HCT116 (cell line): Measurements from ENCODE around the gene HPCAL1. TPM values are rescaled to one million over a fixed set of nuclear protein-coding genes. Genes with fewer than 3 reads are reported as not detected.

Source experiments
- ATAC-seq: fragments of 200-7000 bp; cut with Tn5 transposase; 2 replicates; pipeline ENCODE4 v1.9.1; 2020; ENCODE audit warnings: mild to moderate bottlenecking, moderate library complexity
- BruUV-seq: library from RNA; stranded (reverse); fragments of 400-500 nt; replicated peaks from 2 replicates; lab custom pipeline; 2021; lab: Mats Ljungman, UMichigan
- CTCF ChIA-PET: fragments of 300-600 bp; sonication (Branson Sonifier 250); formaldehyde crosslinking; loops from one replicate; lab custom pipeline; 2021; ENCODE audit warnings: antibody characterized with exemption; lab: Charles Lee
- POLR2A ChIA-PET: fragments of 300-600, 350-600 bp; sonication (Branson Sonifier 250); formaldehyde crosslinking; loops from one replicate; lab custom pipeline; 2021; ENCODE audit warnings: antibody characterized with exemption; lab: Charles Lee
- RAD21 ChIA-PET, 2 experiments: fragments of 300-600 bp; sonication (Branson Sonifier 250); formaldehyde crosslinking; loops; one replicate each; lab custom pipeline; 2023; ENCODE audit warnings: low total read pairs in 2 of 2; ENCODE audit not compliant: uncharacterized antibody in 2 of 2, unreplicated experiment in 2 of 2, low non-redundant PET in 1 of 2; lab: Charles Lee
- DNase-seq: peaks from one replicate; pipeline ENCODE4 v3.0.0-alpha.2; 2010; ENCODE audit warnings: low read depth, low spot score
- H2AFZ ChIP-seq: fragments of 200-600 bp; shearing (Covaris generic), sonication (generic); 2 replicates; pipeline ENCODE4 v1.6.1; 2017; ENCODE audit warnings: low read depth, mixed run types, mixed read lengths, antibody characterized with exemption, low read length; ENCODE audit not compliant: poor library complexity, severe bottlenecking
- H3K27ac ChIP-seq: 2 replicates; pipeline ENCODE4 v1.5.1; 2012; ENCODE audit warnings: low read depth, low read length
- H3K27me3 ChIP-seq: fragments of 200-600 bp; sonication (generic); 2 replicates; pipeline ENCODE4 v1.6.1; 2016; ENCODE audit warnings: mixed run types, low read length, mixed read lengths; ENCODE audit not compliant: insufficient read depth
- H3K36me3 ChIP-seq, 2 experiments: fragments of 200-500 bp in 1 of 2; fragments of 200-600 bp in 1 of 2; sonication (Bioruptor generic) in 1 of 2; sonication (generic) in 1 of 2; 2 replicates each; pipeline versions ENCODE4 v1.5.1 to v1.6.1; 2014 to 2016; ENCODE audit warnings: low read length in 2 of 2, inconsistent platforms in 1 of 2, mixed read lengths in 1 of 2, mixed run types in 1 of 2; ENCODE audit not compliant: insufficient read depth in 2 of 2, control insufficient read depth in 1 of 2
- H3K4me1 ChIP-seq, 2 experiments: fragments of 200-600 bp in 1 of 2; sonication (generic) in 1 of 2; 2 replicates each; pipeline versions ENCODE4 v1.5.1 to v1.6.1; 2012 to 2017; ENCODE audit warnings: low read length in 2 of 2, inconsistent platforms in 1 of 2, mild to moderate bottlenecking in 1 of 2, mixed read lengths in 1 of 2, mixed run types in 1 of 2, moderate library complexity in 1 of 2; ENCODE audit not compliant: insufficient read depth in 2 of 2, control insufficient read depth in 1 of 2
- H3K4me2 ChIP-seq: fragments of 200-600 bp; sonication (generic); 2 replicates; pipeline ENCODE4 v1.6.1; 2017; ENCODE audit warnings: mixed run types, low read length, mixed read lengths
- H3K4me3 ChIP-seq, 2 experiments: fragments of 200-600 bp in 1 of 2; sonication (generic) in 1 of 2; replicated peaks in 1 of 2; 2 replicates each; pipeline ENCODE4 v1.5.1; 2011 to 2016; ENCODE audit warnings: low read length in 2 of 2, control low read depth in 1 of 2, low read depth in 1 of 2, mild to moderate bottlenecking in 1 of 2, mixed read lengths in 1 of 2, mixed run types in 1 of 2
- H3K79me2 ChIP-seq: fragments of 200-600 bp; sonication (generic); 2 replicates; pipeline ENCODE4 v1.6.1; 2017; ENCODE audit warnings: mild to moderate bottlenecking, mixed run types, low read length, moderate library complexity, mixed read lengths; ENCODE audit not compliant: insufficient read depth
- H3K9ac ChIP-seq: fragments of 200-600 bp; sonication (generic); 2 replicates; pipeline ENCODE4 v1.6.1; 2016; ENCODE audit warnings: low read length, mixed read lengths
- H3K9me2 ChIP-seq: fragments of 200-600 bp; sonication (generic), shearing (Covaris generic); 2 replicates; pipeline ENCODE4 v1.6.1; 2017; ENCODE audit warnings: mixed run types, mild to moderate bottlenecking, moderate library complexity; ENCODE audit not compliant: insufficient read depth
- H3K9me3 ChIP-seq, 2 experiments: fragments of 200-500 bp in 1 of 2; fragments of 200-600 bp in 1 of 2; sonication (Bioruptor generic) in 1 of 2; sonication (generic) in 1 of 2; 2 replicates each; pipeline ENCODE4 v1.6.1; 2014 to 2017; ENCODE audit warnings: low read length in 2 of 2, mixed read lengths in 2 of 2, inconsistent platforms in 1 of 2, low read depth in 1 of 2, mild to moderate bottlenecking in 1 of 2, mixed run types in 1 of 2, moderate library complexity in 1 of 2; ENCODE audit not compliant: control insufficient read depth in 1 of 2, insufficient read depth in 1 of 2
- H4K20me1 ChIP-seq: fragments of 200-600 bp; sonication (generic), shearing (Covaris generic); 2 replicates; pipeline ENCODE4 v1.6.1; 2017; ENCODE audit warnings: mixed run types, mild to moderate bottlenecking, moderate library complexity; ENCODE audit not compliant: insufficient read depth
- ATF3 ChIP-seq: IDR thresholded peaks from 2 replicates; pipeline ENCODE4 v1.6.1; 2012
- CEBPB ChIP-seq: IDR thresholded peaks from 2 replicates; pipeline ENCODE4 v1.6.1; 2012; ENCODE audit warnings: low read depth
- CTCF ChIP-seq, 3 experiments: fragments of 200-600 bp in 1 of 3; sonication (generic) in 1 of 3; IDR thresholded peaks in 2 of 3; conservative IDR thresholded peaks in 1 of 3; 2 replicates each; pipeline ENCODE4 v1.5.1; 2012 to 2017; ENCODE audit warnings: low read depth in 2 of 3, low read length in 2 of 3, antibody characterized with exemption in 1 of 3, borderline replicate concordance in 1 of 3, control low read depth in 1 of 3, mild to moderate bottlenecking in 1 of 3, mixed read lengths in 1 of 3, mixed run types in 1 of 3, moderate library complexity in 1 of 3; ENCODE audit not compliant: insufficient read depth in 1 of 3
- EZH2phosphoT487 ChIP-seq: fragments of 200-600 bp; IDR thresholded peaks from 2 replicates; pipeline ENCODE4 v1.6.1; 2018; ENCODE audit warnings: antibody characterized with exemption, borderline replicate concordance
- FOSL1 ChIP-seq: IDR thresholded peaks from 2 replicates; pipeline ENCODE4 v1.6.1; 2012; ENCODE audit warnings: low read depth
- JUND ChIP-seq: IDR thresholded peaks from 2 replicates; pipeline ENCODE4 v1.6.1; 2012
- SIN3A ChIP-seq: IDR thresholded peaks from 2 replicates; pipeline ENCODE4 v1.6.1; 2012; ENCODE audit warnings: low read depth
- SP1 ChIP-seq: IDR thresholded peaks from 2 replicates; pipeline ENCODE4 v1.6.1; 2012; ENCODE audit warnings: low read depth
- YY1 ChIP-seq: IDR thresholded peaks from 2 replicates; pipeline ENCODE4 v1.6.1; 2011; ENCODE audit warnings: low read length, low read depth, moderate library complexity, mild to moderate bottlenecking; ENCODE audit not compliant: insufficient replicate concordance; ENCODE audit errors: extremely low read depth
- intact Hi-C: fragments of 100-400 bp; cut with micrococcal nuclease; formaldehyde crosslinking; loops from 2 replicates; pipeline ENCODE4 v1.10.0; 2022
- total RNA-seq: library from RNA; stranded (reverse); gene quantifications from one replicate; pipeline ENCODE4 v1.2.1, GENCODE V29; 2021; ENCODE audit not compliant: unreplicated experiment

Gene HPCAL1
- total RNA-seq, 1 experiment from 2014 or later = 111 TPM

GRCh38 chr2:10317646-10318045, 14.9 kb downstream of the HPCAL1 start:
- ATAC-seq (no peak; the same call in 1 of the 2 replicates), DNase-seq (no peak)
- Histone ChIP-seq H3K36me3 (peaks cover 0 to 2% of the 10 kb centered on the region in 2 experiments; a peak in 1 of 4 replicates), H3K9me3 (no peaks in the 10 kb centered on the region), H3K9me2 (no peaks in the 10 kb centered on the region), H4K20me1 (no peaks in the 10 kb centered on the region), H3K4me3 (no peak overlapping the region), H3K27ac (no peak overlapping the region), H3K4me1 (no peaks in the 10 kb centered on the region), H3K4me2 (no peak overlapping the region), H3K9ac (no peak overlapping the region), H2AFZ (no peak overlapping the region), H3K79me2 (peaks cover 95% of the 10 kb centered on the region), H3K27me3 (no peaks in the 10 kb centered on the region)
- TF ChIP-seq CEBPB (no peak), SP1 (no peak), SIN3A (no peak), FOSL1 (no peak)
- BruUV-seq = no TSS peak
- ChIA-PET CTCF (interaction anchor here (0.8 kb wide), 1 partner anchor 91 kb away, joined by 3 read pairs; no protein-coding TSS in a partner anchor), POLR2A (no interaction called here), RAD21 (no interaction called here)
- intact Hi-C loops = no loop called here

- intact Hi-C loops = no loop called here
- ChIA-PET POLR2A (no interaction called here), RAD21 (no interaction called here), CTCF (no interaction called here)
- Histone ChIP-seq H3K4me3 (no peak overlapping the region), H3K9me2 (no peaks in the 10 kb centered on the region), H3K9ac (no peak overlapping the region), H2AFZ (no peak overlapping the region), H3K79me2 (peaks cover 95% of the 10 kb centered on the region), H3K4me2 (no peak overlapping the region), H3K9me3 (no peaks in the 10 kb centered on the region), H3K4me1 (peaks cover 0 to 3% of the 10 kb centered on the region in 2 experiments; a peak in 1 of 4 replicates), H3K27ac (no peak overlapping the region), H4K20me1 (no peaks in the 10 kb centered on the region), H3K27me3 (no peaks in the 10 kb centered on the region), H3K36me3 (no peaks in the 10 kb centered on the region)
- BruUV-seq = no TSS peak
- TF ChIP-seq JUND (no peak), EZH2phosphoT487 (no peak), ATF3 (no peak), CTCF (IDR thresholded peaks at IDR 0.05 in 2 of 3, conservative IDR thresholded peaks at IDR 0.05 in 1 of 3; ENCODE audit: borderline replicate concordance in 1 of 3, insufficient read depth in 1 of 3, low read depth in 2 of 3, low read length in 2 of 3) (no peak), YY1 (no peak)
- no peak for ATAC-seq
- DNase-seq = no peak
Measured at GRCh38 chr2:10318345-10318744, 15.6 kb downstream of the HPCAL1 start.
